GM23338 (cell line): ENCODE results near the gene KCNJ8.

ENCODE experiments used
- EZH2 ChIP-seq: fragments of 200-600 bp; sonication (generic); IDR thresholded peaks from one replicate; pipeline ENCODE4 v1.8.0; 2017; ENCODE audit warnings: antibody characterized with exemption, mild to moderate bottlenecking, low read depth; ENCODE audit not compliant: unreplicated experiment
- JUNB ChIP-seq: IDR thresholded peaks from one replicate; pipeline ENCODE4 v1.6.1; 2016; ENCODE audit warnings: antibody characterized with exemption; ENCODE audit not compliant: unreplicated experiment
- TF ChIP-seq, protein P1 (sequence below), 2 experiments: fragments of 200-600 bp in 1 of 2; sonication (generic) in 1 of 2; conservative IDR thresholded peaks; 2 replicates each; pipeline versions ENCODE4 v1.5.1 to v1.6.1; 2016 to 2017; ENCODE audit warnings: antibody characterized with exemption in 2 of 2, low read depth in 2 of 2, mild to moderate bottlenecking in 2 of 2, moderate library complexity in 1 of 2

DNA sequence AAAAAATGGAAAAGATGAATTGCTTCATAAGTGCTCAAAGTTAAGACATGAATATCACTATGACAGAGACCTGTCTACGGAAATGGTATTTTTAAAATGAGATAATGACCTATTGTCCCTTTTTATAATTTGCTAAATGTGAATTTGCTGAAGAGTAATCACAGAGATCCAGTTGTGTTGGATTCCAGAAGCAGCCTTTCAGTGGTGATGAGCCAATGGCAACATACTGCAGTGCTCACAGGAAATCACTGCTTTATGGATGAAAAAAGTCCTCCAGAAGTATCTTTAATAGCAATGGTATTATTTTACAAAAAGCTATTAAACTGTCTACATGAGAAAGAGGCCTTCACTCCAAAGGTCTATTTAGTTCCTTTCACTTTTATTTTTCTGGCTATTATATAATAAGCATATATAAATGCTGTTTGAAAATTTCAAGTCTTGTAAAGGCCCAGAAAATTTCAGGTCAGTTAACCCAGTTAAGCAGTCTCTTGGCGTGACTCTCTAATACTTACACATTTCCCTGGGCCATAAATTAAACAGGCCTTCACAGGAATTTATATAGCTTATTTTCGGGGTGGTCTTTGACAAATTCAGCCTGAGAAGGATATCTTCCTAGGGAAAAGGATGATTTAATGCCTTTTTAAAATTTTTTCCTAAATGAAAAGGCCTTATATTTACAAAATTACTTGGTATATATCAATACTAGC is 55.4 kb downstream of the KCNJ8 start:
- TF ChIP-seq, protein P1, sequence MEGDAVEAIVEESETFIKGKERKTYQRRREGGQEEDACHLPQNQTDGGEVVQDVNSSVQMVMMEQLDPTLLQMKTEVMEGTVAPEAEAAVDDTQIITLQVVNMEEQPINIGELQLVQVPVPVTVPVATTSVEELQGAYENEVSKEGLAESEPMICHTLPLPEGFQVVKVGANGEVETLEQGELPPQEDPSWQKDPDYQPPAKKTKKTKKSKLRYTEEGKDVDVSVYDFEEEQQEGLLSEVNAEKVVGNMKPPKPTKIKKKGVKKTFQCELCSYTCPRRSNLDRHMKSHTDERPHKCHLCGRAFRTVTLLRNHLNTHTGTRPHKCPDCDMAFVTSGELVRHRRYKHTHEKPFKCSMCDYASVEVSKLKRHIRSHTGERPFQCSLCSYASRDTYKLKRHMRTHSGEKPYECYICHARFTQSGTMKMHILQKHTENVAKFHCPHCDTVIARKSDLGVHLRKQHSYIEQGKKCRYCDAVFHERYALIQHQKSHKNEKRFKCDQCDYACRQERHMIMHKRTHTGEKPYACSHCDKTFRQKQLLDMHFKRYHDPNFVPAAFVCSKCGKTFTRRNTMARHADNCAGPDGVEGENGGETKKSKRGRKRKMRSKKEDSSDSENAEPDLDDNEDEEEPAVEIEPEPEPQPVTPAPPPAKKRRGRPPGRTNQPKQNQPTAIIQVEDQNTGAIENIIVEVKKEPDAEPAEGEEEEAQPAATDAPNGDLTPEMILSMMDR (conservative IDR thresholded peaks at IDR 0.05; ENCODE audit: low read depth in 2 of 2) = no peak
- no peak for TF ChIP-seq EZH2
- no peak for TF ChIP-seq JUNB
